B cell (primary cell): ENCODE results near the gene THRA. TPM values are rescaled to one million over a fixed set of nuclear protein-coding genes. Genes with fewer than 3 reads are reported as not detected.

Experiments used
- ATAC-seq: fragments of 200-7000 bp; cut with Tn5 transposase; one replicate; pipeline ENCODE4 v1.10.0; 2021; ENCODE audit warnings: low read depth, mild to moderate bottlenecking, moderate number of reproducible peaks, moderate library complexity
- CTCF ChIA-PET: fragments of 350-600 bp; sonication (Branson Sonifier 250); formaldehyde crosslinking; loops from one replicate; lab custom pipeline; 2021; ENCODE audit warnings: antibody characterized with exemption, inconsistent platforms; lab: Charles Lee
- POLR2A ChIA-PET: fragments of 350-600 bp; sonication (Branson Sonifier 250); formaldehyde crosslinking; loops from one replicate; lab custom pipeline; 2021; ENCODE audit warnings: antibody characterized with exemption; lab: Charles Lee
- DNase-seq: peaks from one replicate; pipeline ENCODE4 v3.0.0; 2013
- H2AFZ ChIP-seq: 2 replicates; pipeline ENCODE4 v1.6.1; 2012; ENCODE audit warnings: mild to moderate bottlenecking, low read depth, low read length; ENCODE audit not compliant: insufficient read depth, poor library complexity, severe bottlenecking
- H3K27ac ChIP-seq, 2 donors: 1 replicate in 1 of 2; 2 replicates in 1 of 2; pipeline ENCODE4 v1.5.1; 2012 to 2013; ENCODE audit warnings: low read length in 2 of 2, mild to moderate bottlenecking in 2 of 2, moderate library complexity in 1 of 2
- H3K27me3 ChIP-seq, 4 experiments: fragments of 200-600 bp in 1 of 4; sonication (generic) in 1 of 4; replicated peaks in 1 of 4; 1 replicate in 2 of 4; 2 replicates in 2 of 4; pipeline versions ENCODE4 v1.6.1 to v1.7.0; 2013 to 2016; ENCODE audit warnings: low read length in 3 of 4, mild to moderate bottlenecking in 2 of 4, mixed read lengths in 1 of 4, moderate library complexity in 1 of 4; ENCODE audit not compliant: insufficient read depth in 4 of 4, control insufficient read depth in 3 of 4; ENCODE audit errors: control extremely low read depth in 1 of 4
- H3K36me3 ChIP-seq, 2 experiments: replicated peaks in 1 of 2; 1 replicate in 1 of 2; 2 replicates in 1 of 2; pipeline versions ENCODE4 v1.6.1 to v1.7.1; 2013; ENCODE audit warnings: low read length in 1 of 2; ENCODE audit not compliant: insufficient read depth in 2 of 2, control insufficient read depth in 1 of 2; ENCODE audit errors: control extremely low read depth in 1 of 2, extremely low read depth in 1 of 2
- H3K4me1 ChIP-seq, 2 donors: fragments of 200-600 bp in 1 of 2; sonication (generic) in 1 of 2; 1 replicate in 1 of 2; 2 replicates in 1 of 2; pipeline versions ENCODE4 v1.5.1 to v1.6.1; 2013 to 2017; ENCODE audit warnings: low read length in 2 of 2; ENCODE audit not compliant: control insufficient read depth in 2 of 2, insufficient read depth in 2 of 2
- H3K4me2 ChIP-seq: replicated peaks from 2 replicates; pipeline ENCODE3; 2012; ENCODE audit warnings: mild to moderate bottlenecking, low read depth, low read length; ENCODE audit not compliant: poor library complexity, severe bottlenecking
- H3K4me3 ChIP-seq, 5 experiments: fragments of 200-600 bp in 1 of 5; sonication (generic) in 1 of 5; 1 replicate in 3 of 5; 2 replicates in 2 of 5; pipeline versions ENCODE4 v1.5.1 to v1.7.0; 2011 to 2016; ENCODE audit warnings: low read length in 4 of 5, mild to moderate bottlenecking in 4 of 5, low read depth in 2 of 5, control low read depth in 1 of 5, moderate library complexity in 1 of 5; ENCODE audit not compliant: insufficient read depth in 1 of 5; ENCODE audit errors: control extremely low read depth in 1 of 5, extremely low read depth in 1 of 5
- H3K79me2 ChIP-seq: fragments of 200-600 bp; sonication (generic); one replicate; pipeline ENCODE4 v1.6.0; 2016; ENCODE audit warnings: low read length; ENCODE audit not compliant: control insufficient read depth, insufficient read depth
- H3K9ac ChIP-seq: fragments of 200-600 bp; sonication (generic); 2 replicates; pipeline ENCODE4 v1.6.1; 2017; ENCODE audit warnings: mild to moderate bottlenecking, low read length, moderate library complexity
- H3K9me3 ChIP-seq, 3 donors: one replicate each; pipeline versions ENCODE4 v1.6.1 to v1.7.1; 2013; ENCODE audit warnings: low read length in 2 of 3; ENCODE audit not compliant: control insufficient read depth in 2 of 3, insufficient read depth in 1 of 3; ENCODE audit errors: control extremely low read depth in 1 of 3
- H4K20me1 ChIP-seq: 2 replicates; pipeline ENCODE4 v1.6.0; 2012; ENCODE audit warnings: mild to moderate bottlenecking, low read length; ENCODE audit not compliant: insufficient read depth, control insufficient read depth, poor library complexity, severe bottlenecking
- H3K27ac Mint-ChIP-seq: one replicate; pipeline ENCODE4 v1.8.0; 2021; ENCODE audit warnings: mixed read lengths
- H3K27me3 Mint-ChIP-seq: one replicate; pipeline ENCODE4 v1.8.0; 2021; ENCODE audit warnings: mixed read lengths
- H3K4me1 Mint-ChIP-seq: one replicate; pipeline ENCODE4 v1.8.0; 2021; ENCODE audit warnings: mixed read lengths
- H3K4me3 Mint-ChIP-seq: one replicate; pipeline ENCODE4 v1.8.0; 2021; ENCODE audit warnings: mixed read lengths
- H3K9me3 Mint-ChIP-seq: one replicate; pipeline ENCODE4 v1.8.0; 2022; ENCODE audit warnings: mixed read lengths; ENCODE audit not compliant: insufficient read depth
- CTCF ChIP-seq: fragments of 200-600 bp; IDR thresholded peaks from one replicate; pipeline ENCODE4 v1.8.0; 2022; ENCODE audit warnings: antibody characterized with exemption, mild to moderate bottlenecking
- EZH2 ChIP-seq: IDR thresholded peaks from 2 replicates; pipeline ENCODE4 v1.6.1; 2012; ENCODE audit warnings: borderline replicate concordance, low read depth, mild to moderate bottlenecking, moderate library complexity, low read length; ENCODE audit not compliant: insufficient read depth, poor library complexity, severe bottlenecking
- WGBS: methylation state at CpG from one replicate; pipeline ENCODE4 v1.1.5; 2013; ENCODE audit warnings: missing lambda C conversion rate; ENCODE audit not compliant: insufficient coverage; 5-methylcytosine and 5-hydroxymethylcytosine counted together
- intact Hi-C: fragments of 100-400 bp; cut with micrococcal nuclease; formaldehyde crosslinking; loops from one replicate; pipeline ENCODE4 v1.10.0; 2022
- polyA minus RNA-seq: library from RNA; depleted of rRNA, polyadenylated mRNA; stranded (reverse); fragments of >200 nt; gene quantifications from 2 replicates; pipeline ENCODE4 v1.2.3, GENCODE V29; 2012
- polyA plus RNA-seq: library from polyadenylated mRNA; depleted of rRNA; stranded (reverse); fragments of >200 nt; gene quantifications from 2 replicates; pipeline ENCODE4 v1.2.3, GENCODE V29; 2012
- total RNA-seq, 2 donors: library from RNA; stranded (reverse); fragments of 120-200 nt in 1 of 2; gene quantifications; 1 replicate in 1 of 2; 2 replicates in 1 of 2; pipeline versions ENCODE4 v1.2.3 to v1.2.4, GENCODE V29; 2013 to 2022

The THRA gene
- 16.8 and 17.1 TPM in 2 replicates for total RNA-seq
- total RNA-seq (2013), result 8.4 TPM
- polyA plus RNA-seq, result 8.0 and 9.1 TPM in 2 replicates
- 9.7 and 16.4 TPM in 2 replicates for polyA minus RNA-seq

GRCh38 chr17:40062329-40063186 is at the start of gene THRA:
Gene THRA (plus strand): TSS chr17:40062965. CDS start chr17:40074489, 11,524 bp downstream.
- peaks cover 39% of the 10 kb centered on the region for H3K4me1 Mint-ChIP-seq
- H3K27me3 ChIP-seq, result peaks cover 0 to 6% (median 1%) of the 10 kb centered on the region in 4 experiments
- peak within 1 kb of the TSS; percentile 93 for H3K27ac Mint-ChIP-seq
- H3K4me3 Mint-ChIP-seq, result peak within 1 kb of the TSS; percentile 91
- H3K9me3 ChIP-seq, result no peaks in the 10 kb centered on the region
- ATAC-seq (peak; percentile 92), DNase-seq (peak; percentile 85)
- H3K9me3 Mint-ChIP-seq, result no peaks in the 10 kb centered on the region
- H3K27ac ChIP-seq, result peak within 1 kb of the TSS; percentile 59 to 67
- peaks cover 17 to 23% of the 10 kb centered on the region in 2 donors for H3K4me1 ChIP-seq
- peak within 1 kb of the TSS; percentile 97 for H2AFZ ChIP-seq
- ChIA-PET POLR2A (interaction anchor here (0.9 to 2.2 kb wide), 7 partner anchors 8 to 263 kb away, joined by 3 to 14 read pairs (median 3); partner anchors contain the start of genes MED24 and NR1D1), CTCF (interaction anchor here (0.7 to 11.1 kb wide), 10 partner anchors 13 to 106 kb away, joined by 3 to 119 read pairs (median 4); partner anchors contain the start of genes MSL1 and NR1D1)
- peaks cover 6% of the 10 kb centered on the region for H3K27me3 Mint-ChIP-seq
- H3K36me3 ChIP-seq, result no peaks in the 10 kb centered on the region
- H3K4me2 ChIP-seq, result peak within 1 kb of the TSS; percentile 99
- TF ChIP-seq CTCF, result no peak
- no peak for TF ChIP-seq EZH2
- H3K79me2 ChIP-seq, result peaks cover 49% of the 10 kb centered on the region
- peak within 1 kb of the TSS; percentile 53 to 96 (median 95) for H3K4me3 ChIP-seq
- 1% methylated on average over 61 of the region's 83 CpGs for WGBS
- H3K9ac ChIP-seq, result peak within 1 kb of the TSS; percentile 92
- peaks cover 15% of the 10 kb centered on the region for H4K20me1 ChIP-seq
- intact Hi-C loops, result loop anchor here (1.0 to 2.0 kb wide), 6 partner anchors 8 to 106 kb away; partner anchors contain the start of genes MED24 and NR1D1
